RWPE2 (cell line): ENCODE measurements around the gene SLC9A7.

Source experiments
- ATAC-seq: fragments of 200-7000 bp; cut with Tn5 transposase; 3 replicates; pipeline ENCODE4 v1.9.1; 2021; ENCODE audit warnings: low read depth
- DNase-seq: peaks from one replicate; pipeline ENCODE4 v3.0.0-alpha.2; 2020; ENCODE audit warnings: low spot score
- H3K27ac ChIP-seq: fragments of 450-650 bp; 2 replicates; pipeline ENCODE4 v1.5.1; 2017; ENCODE audit warnings: mild to moderate bottlenecking; ENCODE audit not compliant: poor library complexity, severe bottlenecking
- H3K27me3 ChIP-seq: fragments of 250-450 bp; sonication (Bioruptor Pico); 2 replicates; pipeline ENCODE4 v1.5.1; 2021; ENCODE audit warnings: mild to moderate bottlenecking, moderate library complexity; ENCODE audit not compliant: insufficient read depth, poor library complexity, severe bottlenecking
- H3K36me3 ChIP-seq: fragments of 250-450 bp; sonication (Bioruptor Pico); 2 replicates; pipeline ENCODE4 v1.5.1; 2020; ENCODE audit warnings: low read depth, mild to moderate bottlenecking, moderate library complexity
- H3K4me1 ChIP-seq: fragments of 250-450 bp; sonication (Bioruptor Pico); 2 replicates; pipeline ENCODE4 v1.5.1; 2021; ENCODE audit warnings: mild to moderate bottlenecking, moderate library complexity; ENCODE audit not compliant: insufficient read depth, poor library complexity, severe bottlenecking
- H3K4me3 ChIP-seq: fragments of 250-450 bp; sonication (Bioruptor Pico); 2 replicates; pipeline ENCODE4 v1.5.1; 2021; ENCODE audit warnings: mild to moderate bottlenecking, moderate library complexity; ENCODE audit not compliant: severe bottlenecking
- H3K9me3 ChIP-seq: fragments of 250-450 bp; sonication (Bioruptor Pico); 2 replicates; pipeline ENCODE4 v1.5.1; 2021; ENCODE audit warnings: mild to moderate bottlenecking, moderate library complexity; ENCODE audit not compliant: severe bottlenecking
- CTCF ChIP-seq: fragments of 450-650 bp; IDR thresholded peaks from one replicate; pipeline ENCODE4 v1.5.1; 2017; ENCODE audit warnings: mild to moderate bottlenecking, moderate library complexity; ENCODE audit not compliant: poor library complexity, severe bottlenecking

SLC9A7 gene

GRCh38 chrX:46626566-46626965 lies 132.4 kb downstream of the SLC9A7 start:
- no peak for ATAC-seq
- H3K27ac ChIP-seq: no peak overlapping the region
- no peak for TF ChIP-seq CTCF
- H3K36me3 ChIP-seq: no peaks in the 10 kb centered on the region
- H3K27me3 ChIP-seq: no peaks in the 10 kb centered on the region
- DNase-seq: no peak
- no peaks in the 10 kb centered on the region for H3K9me3 ChIP-seq
- H3K4me3 ChIP-seq: no peak overlapping the region
- no peaks in the 10 kb centered on the region for H3K4me1 ChIP-seq

GRCh38 chrX:46624090-46624786 lies 134.7 kb downstream of the SLC9A7 start:
- no peak for TF ChIP-seq CTCF
- peaks cover 6% of the 10 kb centered on the region for H3K36me3 ChIP-seq
- no peaks in the 10 kb centered on the region for H3K4me1 ChIP-seq
- ATAC-seq: no peak
- H3K27ac ChIP-seq: no peak overlapping the region
- DNase-seq: no peak
- H3K27me3 ChIP-seq: no peaks in the 10 kb centered on the region
- no peak overlapping the region for H3K4me3 ChIP-seq
- no peaks in the 10 kb centered on the region for H3K9me3 ChIP-seq

- Histone ChIP-seq H3K4me1 (no peaks in the 10 kb centered on the region), H3K27ac (no peak overlapping the region), H3K36me3 (peaks cover 12% of the 10 kb centered on the region), H3K4me3 (no peak overlapping the region), H3K27me3 (no peaks in the 10 kb centered on the region), H3K9me3 (no peaks in the 10 kb centered on the region)
- DNase-seq (no peak), ATAC-seq (no peak)
- TF ChIP-seq CTCF: no peak
These were observed 137.3 kb downstream of the SLC9A7 start for GRCh38 chrX:46621572-46621971.

- Histone ChIP-seq H3K36me3 (peaks cover 12% of the 10 kb centered on the region), H3K4me3 (no peak overlapping the region), H3K9me3 (no peaks in the 10 kb centered on the region), H3K27ac (no peak overlapping the region), H3K4me1 (no peaks in the 10 kb centered on the region), H3K27me3 (no peaks in the 10 kb centered on the region)
- no peak for DNase-seq
- ATAC-seq: no peak
- no peak for TF ChIP-seq CTCF
These were observed 138.4 kb downstream of the SLC9A7 start for GRCh38 chrX:46620505-46620904.

- ATAC-seq (no peak), DNase-seq (no peak)
- Histone ChIP-seq H3K27ac (no peak overlapping the region), H3K27me3 (no peaks in the 10 kb centered on the region), H3K4me3 (no peak overlapping the region), H3K9me3 (no peaks in the 10 kb centered on the region), H3K36me3 (peaks cover 12% of the 10 kb centered on the region), H3K4me1 (no peaks in the 10 kb centered on the region)
- TF ChIP-seq CTCF: no peak
These were observed 140.0 kb downstream of the SLC9A7 start for GRCh38 chrX:46618947-46619346.
